22Rv1 (cell line): ENCODE results near the gene GSTM5.

Experiments used
- CTCF ChIP-seq: fragments of 450-650 bp; IDR thresholded peaks from 2 replicates; pipeline ENCODE4 v1.5.1; 2017; ENCODE audit warnings: mild to moderate bottlenecking
- ZFX ChIP-seq: fragments of 450-650 bp; IDR thresholded peaks from 2 replicates; pipeline ENCODE4 v1.6.1; 2017; ENCODE audit warnings: antibody characterized with exemption, borderline replicate concordance

GRCh38 chr1:109757936-109758786, 46.1 kb downstream of the GSTM5 start:
- TF ChIP-seq CTCF (no peak), ZFX (no peak)
